GM19043 (cell line): Measurements from ENCODE around the gene GH1.
"Not testable (repeated sequence)": the region's sequence is repeated elsewhere in the genome, so short reads cannot be mapped to it uniquely, and the experiment has no call there.

Experiments
- ATAC-seq: cut with Tn5 transposase; IDR thresholded peaks from one replicate; pipeline ENCODE4 v1.9.1; 2021; ENCODE audit warnings: low read depth; ENCODE audit not compliant: unreplicated experiment

GH1 gene

GRCh38 chr17:63918789-63919305 is at the start of gene GH1:
TSS of gene GH1 (minus strand) at chr17:63918839. CDS start at chr17:63918776, 63 bp downstream.
- not testable (repeated sequence) for ATAC-seq

DNA sequence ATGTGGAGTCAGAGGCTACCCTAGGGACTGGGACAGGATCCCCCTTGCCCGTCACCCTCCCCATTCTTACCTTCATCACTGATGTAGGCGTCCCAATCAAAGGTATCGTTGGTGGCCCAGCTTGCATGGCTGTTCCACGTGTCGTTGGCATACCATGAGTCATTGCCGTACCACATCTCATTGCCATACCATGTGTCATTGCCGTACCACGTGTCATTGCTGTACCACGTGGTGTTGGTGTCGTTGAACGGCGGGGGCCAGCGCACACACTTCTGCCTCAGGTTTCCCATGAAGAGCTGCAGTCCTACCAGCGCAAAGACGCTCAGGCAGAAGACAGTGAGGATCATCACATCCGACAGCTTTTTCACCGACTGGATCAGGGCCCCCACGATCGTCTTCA is 49.3 kb upstream of the GH1 start:
- ATAC-seq, result no peak

GRCh38 chr17:63966646-63967264 is 48.1 kb upstream of the GH1 start:
- no peak for ATAC-seq

GRCh38 chr17:63963123-63963522 is 44.5 kb upstream of the GH1 start:
- ATAC-seq, result no peak

- ATAC-seq, result no peak
These were observed 43.7 kb upstream of the GH1 start for GRCh38 chr17:63962298-63962744.

DNA sequence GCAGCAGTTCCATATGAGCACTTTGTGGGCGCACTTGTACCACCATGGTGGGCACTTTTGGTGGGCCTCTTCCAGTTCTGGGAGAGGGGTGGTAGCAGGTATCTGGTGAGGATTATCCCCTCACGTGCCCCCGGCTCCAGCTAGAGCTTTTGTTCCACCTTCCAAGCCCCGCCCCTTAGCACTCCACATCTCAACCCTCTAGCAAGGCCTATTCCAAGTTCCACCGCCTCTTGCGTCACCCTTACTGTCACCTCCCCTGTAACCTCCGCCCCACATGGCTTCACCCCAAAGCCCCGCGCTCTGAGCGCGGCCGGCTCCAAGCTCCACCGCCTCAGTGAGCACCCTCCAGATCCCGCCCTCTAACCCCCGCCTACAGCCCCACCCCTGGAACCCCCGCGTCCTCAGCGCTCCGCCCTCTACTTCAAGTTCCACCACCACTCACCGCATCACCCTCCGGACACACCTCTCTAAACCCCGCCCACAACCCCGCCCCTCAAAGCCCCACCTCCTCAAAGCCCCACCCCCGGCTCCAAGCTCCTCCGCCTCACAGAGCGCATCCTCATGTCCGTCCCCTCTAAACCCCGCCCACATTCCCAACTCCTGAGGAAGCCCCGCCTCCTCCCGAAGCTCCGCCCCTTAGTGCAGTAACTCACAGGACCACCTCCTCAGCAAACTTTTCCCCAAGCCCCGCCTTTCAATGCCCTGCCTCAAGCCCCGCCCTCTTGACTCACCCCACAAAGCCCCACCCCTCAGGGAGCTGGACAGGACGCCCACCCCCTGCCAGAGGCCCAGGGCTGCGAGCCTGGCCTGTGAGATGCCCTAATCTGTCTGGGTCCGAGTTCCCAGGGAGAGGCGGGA is 42.9 kb upstream of the GH1 start:
- no peak for ATAC-seq

GRCh38 chr17:63960430-63960829 is 41.8 kb upstream of the GH1 start:
- ATAC-seq, result no peak

GRCh38 chr17:63960006-63960405 is 41.4 kb upstream of the GH1 start:
- no peak for ATAC-seq

DNA sequence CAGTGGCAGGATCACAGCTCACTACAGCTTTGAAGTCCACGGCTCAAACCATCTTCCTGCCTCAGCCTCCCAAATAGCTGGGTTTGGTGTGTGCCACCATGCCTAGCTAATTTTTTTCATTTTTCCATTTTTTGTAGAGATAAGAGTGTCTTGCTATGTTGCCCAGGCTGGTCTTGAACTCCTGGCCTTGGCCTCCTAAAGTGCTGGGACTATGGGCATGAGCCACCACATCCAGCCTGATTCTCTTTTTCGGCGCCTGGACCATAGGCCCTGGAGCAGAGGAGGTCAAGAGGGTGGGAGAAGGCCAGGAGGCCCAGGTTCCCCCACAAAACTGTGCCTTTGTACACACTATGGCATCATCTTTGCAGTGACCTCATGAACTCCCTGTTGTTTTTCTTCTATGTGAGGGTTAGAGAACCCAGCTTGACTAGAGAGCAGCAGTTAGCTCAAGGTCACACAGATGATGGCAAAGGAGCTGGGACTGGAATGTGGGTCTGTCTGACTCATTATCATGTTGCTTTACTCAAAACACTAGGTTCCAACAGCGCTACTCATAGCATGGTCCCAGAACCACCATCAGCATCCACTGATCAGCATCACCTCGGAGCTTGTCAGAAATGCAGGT is 37.8 kb upstream of the GH1 start:
- ATAC-seq, result no peak

GRCh38 chr17:63955791-63956190 is 37.2 kb upstream of the GH1 start:
- no peak for ATAC-seq

DNA sequence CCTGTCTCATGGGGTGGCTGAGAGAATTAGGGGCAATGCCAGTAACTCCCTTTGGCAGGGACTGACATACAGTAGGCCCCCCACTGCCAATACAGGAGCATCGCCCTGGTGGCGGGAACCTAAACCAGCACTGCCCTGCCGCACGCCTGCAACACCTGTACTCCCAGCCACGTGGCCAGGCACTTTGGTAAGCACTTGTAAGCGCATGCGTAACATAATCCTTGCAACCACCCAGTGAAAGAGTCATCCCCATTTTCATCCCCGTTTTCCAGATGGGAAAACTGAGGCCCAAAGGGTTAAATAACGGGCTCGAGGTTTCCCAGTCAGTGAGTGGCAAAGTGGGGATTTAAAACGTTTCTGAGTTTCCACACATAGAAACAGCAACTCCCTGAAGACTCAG is 36.6 kb upstream of the GH1 start:
- no peak for ATAC-seq

- ATAC-seq, result peak; percentile 64
These were observed 35.9 kb upstream of the GH1 start for GRCh38 chr17:63954402-63955063.

DNA sequence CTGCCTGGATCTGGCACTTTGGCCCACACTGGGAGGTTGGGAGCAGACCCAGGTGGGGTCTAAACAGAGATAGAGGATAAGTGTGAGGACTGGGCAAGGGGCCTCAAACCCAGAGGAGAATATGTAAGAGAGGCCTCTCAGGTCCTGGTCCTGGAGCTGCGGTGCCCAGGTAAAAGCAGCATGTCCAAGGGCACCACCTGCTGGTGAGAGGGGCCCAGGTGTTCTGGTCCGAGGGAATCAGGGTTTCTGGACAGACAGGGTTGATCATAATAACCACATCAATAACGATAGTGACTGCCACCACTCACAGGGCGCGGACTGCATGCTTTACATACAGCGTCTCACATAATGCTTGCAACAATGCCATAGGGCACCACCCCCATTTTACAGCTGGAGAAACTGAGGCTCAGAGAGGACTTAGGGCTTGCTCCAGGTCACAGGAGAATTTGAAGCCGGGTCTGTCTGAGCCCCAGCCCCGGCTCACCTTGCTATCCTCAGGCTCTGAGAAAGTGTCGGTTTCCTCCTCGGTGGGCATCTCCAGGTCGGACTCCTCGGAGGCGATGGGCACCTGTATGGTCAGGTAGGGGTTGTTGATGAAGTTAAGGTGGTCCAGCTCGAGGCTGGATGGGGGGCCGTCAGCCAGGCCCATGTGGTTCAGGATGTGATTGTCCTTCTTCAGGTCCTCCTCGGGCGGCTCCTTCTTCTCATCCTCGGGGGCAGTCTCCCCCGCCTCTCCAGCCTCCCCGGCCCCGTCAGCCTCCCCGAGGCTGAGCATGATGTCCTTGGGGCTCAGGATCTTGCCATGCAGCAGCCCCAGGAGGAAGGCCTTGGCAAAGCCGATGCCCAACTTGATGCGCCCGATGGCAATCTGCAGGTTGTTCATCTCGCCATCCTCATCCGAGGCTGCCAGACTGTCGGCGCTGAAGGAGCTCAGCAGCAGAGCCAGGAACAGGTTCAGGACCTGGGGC is 32.6 kb upstream of the GH1 start:
- ATAC-seq, result no peak

DNA sequence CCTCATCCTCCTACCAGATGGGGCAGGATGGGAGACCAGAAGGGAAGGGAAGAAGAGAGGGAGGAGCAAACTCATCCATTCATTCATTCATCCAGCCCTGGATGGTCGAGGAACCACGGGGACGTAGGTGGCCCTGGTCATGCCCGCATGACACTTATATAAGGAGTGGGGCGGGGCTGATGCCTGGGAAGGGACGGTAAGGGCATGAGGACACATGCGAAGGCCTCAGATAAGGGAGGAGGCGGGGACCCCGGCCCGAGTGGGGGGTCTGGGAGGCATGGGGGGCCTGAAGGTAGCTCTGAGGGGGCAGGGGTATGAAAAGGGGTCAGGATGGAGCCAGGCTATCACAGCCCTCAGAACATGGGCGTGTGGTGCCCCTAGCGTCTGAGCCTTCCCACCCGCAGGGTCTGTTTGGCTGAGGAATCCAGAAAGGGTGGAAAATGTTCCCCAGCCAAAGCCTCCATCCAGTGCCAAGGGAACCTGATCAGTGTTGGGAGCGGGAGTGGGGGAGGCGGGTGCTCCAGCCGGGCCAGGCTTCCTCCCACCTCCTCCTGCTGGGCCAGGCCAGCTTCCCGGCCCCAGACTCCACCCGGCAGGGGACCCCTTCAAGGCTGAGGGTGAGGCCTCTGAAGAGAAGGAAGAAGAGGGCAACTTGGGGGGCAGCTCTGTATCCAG is 31.1 kb upstream of the GH1 start:
- no peak for ATAC-seq

DNA sequence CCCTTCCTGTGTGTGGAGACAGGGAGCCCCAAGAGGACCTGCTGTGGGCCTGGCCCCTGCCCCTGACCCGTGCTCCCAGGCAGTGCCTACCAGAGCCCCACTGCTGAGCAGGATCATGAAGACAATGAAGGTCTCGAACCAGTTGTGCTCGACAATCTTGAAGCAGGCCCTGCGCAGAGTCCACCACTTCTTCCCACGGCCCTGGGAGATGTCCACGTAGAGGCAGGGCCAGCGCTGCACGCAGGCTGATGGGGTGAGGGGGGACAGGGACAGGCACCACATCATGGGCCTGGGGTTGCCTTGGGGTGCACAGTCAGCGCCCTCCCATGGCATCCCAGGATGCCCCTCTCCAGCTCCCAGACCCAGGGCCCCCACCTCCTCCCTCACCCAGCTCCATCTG is 29.9 kb upstream of the GH1 start:
- no peak for ATAC-seq

- ATAC-seq, result no peak
These were observed 29.2 kb upstream of the GH1 start for GRCh38 chr17:63947711-63948330.

- peak; percentile 81 for ATAC-seq
These were observed 28.1 kb upstream of the GH1 start for GRCh38 chr17:63946440-63947363.
